AG20443 (cell line): ENCODE results near the gene PCDH7.

ENCODE experiments used
- DNase-seq: peaks from one replicate; pipeline ENCODE4 v3.0.0; 2012; ENCODE audit warnings: low spot score, mixed read lengths

Gene PCDH7

GRCh38 chr4:30727409-30727808 lies 7.2 kb downstream of the PCDH7 start:
- DNase-seq, result no peak

DNA sequence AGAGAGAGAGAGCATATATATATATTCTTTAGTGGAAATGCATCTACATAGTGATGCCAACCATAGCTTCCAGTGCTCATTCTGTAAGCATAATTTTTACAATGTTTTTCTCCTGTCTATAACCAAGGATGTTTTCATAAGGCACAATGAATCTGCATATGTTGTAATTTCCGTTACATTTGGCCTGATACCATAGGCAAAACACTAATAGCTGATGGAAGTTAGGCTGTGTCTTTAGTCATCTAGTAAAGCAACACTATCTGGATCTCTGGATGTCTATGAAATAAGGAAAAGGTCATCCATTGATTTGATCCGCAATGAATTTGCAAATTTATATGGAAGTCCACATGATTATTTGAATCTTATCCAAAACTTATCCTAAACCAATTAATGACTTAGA lies 8.1 kb downstream of the PCDH7 start:
- no peak for DNase-seq

- no peak for DNase-seq
These were observed 23.7 kb downstream of the PCDH7 start for GRCh38 chr4:30743897-30744296.

GRCh38 chr4:30744386-30744785 lies 24.2 kb downstream of the PCDH7 start:
- no peak for DNase-seq

DNA sequence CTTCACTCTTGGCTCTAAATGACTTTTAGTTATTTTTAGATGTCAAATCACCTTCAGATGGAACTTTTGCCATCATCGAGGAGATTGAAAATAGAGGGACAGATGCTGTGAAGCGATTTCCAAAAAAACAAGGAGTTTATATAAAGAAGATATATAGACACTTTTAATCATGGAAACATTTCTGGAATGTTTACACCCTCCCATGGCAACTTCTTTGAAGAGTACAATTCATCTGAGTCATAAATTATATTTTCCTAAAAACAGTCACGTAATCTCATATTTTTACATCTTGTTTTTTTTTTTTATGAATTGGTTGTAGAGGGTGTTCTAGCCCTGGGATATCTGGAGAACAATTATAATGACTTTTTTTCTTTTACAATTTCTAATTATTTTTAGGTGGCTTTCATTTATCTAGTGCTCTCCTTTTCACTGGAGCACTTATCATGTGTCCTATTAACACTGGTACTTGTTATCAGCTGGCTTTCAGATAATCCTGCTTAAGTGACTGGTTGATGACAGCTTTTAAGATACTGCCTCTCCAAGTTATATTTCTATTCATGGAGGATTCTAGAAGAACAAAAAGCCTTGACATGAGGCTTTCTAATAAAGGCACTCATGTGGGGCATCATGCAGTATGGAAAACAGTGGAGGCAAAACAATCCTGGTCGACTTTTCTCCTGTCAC lies 24.9 kb downstream of the PCDH7 start:
- DNase-seq, result no peak

GRCh38 chr4:30746735-30747134 lies 26.6 kb downstream of the PCDH7 start:
- DNase-seq, result no peak

DNA sequence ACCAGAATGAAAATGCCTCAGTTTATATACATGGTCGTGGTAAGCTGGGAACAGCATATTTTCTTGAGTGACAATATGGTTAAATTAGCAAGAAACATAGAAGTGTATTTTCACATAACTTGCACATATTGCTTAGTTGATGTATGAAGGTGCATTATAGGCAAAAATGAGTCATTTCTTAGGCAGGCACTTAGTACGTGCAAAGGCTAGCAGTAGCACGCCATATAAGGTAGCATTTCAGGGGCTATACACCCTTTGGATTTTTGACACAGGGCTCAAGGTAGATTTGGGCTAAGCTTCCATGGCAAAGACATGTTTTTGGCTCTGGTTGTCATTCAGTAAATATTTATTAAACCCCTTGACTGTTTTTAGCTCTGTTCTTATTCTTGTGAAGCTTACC lies 33.1 kb downstream of the PCDH7 start:
- DNase-seq, result no peak

GRCh38 chr4:30754021-30754420 lies 33.9 kb downstream of the PCDH7 start:
- DNase-seq, result no peak

DNA sequence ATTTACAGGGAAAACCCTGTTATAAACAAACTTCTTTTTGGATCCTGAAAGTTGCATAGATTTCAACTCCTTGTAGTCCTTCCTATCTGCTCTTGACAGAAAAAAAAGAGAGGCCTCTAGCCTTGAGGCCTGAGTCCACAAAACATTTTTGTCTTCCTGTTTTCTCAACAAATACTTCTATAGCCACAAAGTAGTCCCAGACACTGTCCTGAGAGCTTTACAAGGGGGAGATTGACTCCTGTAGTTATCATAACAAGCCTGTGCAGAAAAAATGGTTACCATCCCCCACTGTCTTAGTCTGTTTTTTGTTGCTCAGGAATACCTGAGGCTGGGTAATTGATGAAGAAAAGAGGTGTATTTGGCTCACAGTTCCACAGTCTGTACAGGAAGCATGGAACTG lies 35.2 kb downstream of the PCDH7 start:
- no peak for DNase-seq

DNA sequence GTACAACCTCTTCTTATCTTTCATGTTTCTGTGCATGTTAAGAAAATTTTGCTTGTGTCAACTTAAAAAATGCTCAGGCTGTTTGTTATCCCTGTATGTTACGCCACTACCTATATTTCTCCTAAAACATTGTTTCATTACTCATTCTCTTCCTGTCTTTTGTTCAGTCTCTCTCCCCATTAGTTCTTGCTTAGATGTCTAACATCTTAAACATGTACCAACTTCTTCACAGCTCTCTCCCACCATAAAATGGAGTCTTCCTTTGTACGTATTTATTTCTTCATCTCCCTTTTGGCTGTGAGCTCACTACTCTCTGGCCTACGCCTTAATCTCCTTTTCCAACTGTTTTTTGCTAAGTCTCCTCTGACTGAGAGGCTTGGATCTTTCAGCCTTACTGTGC lies 36.4 kb downstream of the PCDH7 start:
- no peak for DNase-seq

DNA sequence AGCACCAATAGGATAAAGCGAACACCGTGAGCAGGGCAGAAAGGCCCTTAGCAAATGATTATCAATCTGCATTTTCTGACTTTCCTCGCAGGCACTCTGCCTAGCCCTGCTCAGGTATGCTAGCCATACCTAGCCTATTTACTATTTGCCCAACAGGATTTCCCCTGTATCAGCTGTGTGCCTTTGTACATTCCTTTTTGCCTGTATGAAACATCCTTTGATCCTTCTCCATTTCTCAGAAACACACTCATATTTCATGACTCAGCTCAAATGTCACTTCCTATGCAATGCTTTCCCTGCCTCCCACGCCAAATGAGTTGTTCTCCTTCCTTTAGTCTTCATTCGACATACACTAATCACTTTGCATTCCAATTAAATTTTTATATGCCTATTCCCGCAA lies 37.2 kb downstream of the PCDH7 start:
- peak; percentile 45 for DNase-seq

DNA sequence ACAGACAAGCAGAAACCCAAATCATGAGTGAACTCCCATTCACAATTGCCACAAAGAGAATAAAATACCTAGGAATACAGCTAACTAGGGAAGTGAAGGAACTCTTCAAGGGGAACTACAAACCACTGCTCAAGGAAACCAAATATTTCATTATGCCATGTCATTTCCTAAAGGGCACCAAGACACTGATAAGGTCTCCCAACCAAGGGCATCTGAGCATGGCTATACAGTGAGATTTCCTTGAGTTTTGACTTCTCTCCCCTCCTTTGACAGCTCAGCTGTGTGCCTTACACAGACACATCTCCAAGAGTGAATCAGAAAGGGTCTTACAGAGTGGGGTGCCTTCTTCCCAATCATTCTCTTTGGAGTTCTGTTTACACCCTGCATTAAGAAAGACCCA lies 40.4 kb downstream of the PCDH7 start:
- no peak for DNase-seq

DNA sequence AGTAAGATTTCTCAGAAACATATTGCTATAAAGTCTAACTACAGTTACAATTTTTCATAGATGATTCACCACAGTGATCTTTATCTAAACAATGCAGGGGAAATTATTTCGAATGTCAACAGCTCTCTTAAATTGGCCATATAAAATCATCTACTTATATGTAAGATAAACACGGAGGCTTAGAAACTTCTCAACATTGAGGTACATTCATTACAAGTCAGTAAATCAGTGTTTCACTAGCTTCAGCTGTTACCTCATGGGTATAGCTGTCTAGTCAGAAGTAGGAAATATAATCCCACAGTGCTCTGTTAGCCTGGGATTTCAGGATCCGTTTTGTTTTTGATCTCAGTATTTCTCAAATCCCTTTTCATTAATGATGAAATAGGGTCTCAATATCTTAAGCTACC lies 43.2 kb downstream of the PCDH7 start:
- DNase-seq, result no peak

DNA sequence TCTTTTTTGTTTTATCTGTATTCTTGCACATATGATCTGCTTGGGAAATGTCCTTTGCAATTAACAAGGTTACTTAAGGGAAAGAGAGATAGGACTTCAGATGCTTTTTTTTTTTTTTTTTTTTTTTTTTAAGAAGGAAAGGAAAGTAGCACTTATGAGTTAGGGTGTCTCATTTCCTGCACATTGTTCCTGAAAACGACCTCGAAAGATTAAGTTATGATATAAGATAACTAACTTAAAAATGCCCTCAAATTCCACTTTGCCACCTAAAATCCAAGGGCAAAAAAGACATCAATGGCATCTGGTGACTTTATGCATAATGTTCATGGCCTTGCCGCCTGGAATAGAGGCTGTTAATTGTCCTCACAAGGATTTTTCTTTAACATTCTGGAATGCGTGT lies 44.9 kb downstream of the PCDH7 start:
- no peak for DNase-seq

DNA sequence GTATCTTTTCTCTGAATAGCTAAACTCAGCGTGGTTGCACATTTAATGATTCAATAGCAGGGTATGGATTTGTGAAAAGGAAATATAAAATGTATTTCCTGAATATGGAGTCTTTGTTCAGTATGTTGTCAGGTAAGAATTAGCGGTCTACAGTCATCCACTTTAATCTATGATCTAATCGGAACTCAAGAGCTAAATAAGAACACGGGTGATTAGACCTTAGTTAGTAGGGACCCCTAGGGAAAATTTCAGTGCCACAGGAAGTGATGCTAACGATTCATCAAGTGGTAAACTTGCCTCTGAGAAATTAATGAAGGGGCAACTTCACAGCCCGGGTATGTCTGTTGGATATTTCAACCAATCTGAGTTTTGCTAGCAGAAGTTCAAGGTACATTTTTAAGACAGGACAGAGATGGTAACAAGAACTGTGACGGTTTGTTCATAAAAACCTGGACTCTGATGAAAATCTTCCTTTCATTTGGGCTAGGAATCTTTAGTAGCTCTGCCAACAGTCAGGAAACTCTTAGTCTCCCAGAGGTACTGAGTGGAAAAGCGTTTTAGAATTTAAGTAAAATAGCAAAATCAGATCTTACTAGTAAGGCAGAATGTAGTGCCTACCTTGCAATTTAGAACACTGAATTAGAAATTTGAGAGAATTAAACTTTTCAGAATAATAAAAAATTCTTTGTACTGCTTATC lies 47.1 kb downstream of the PCDH7 start:
- DNase-seq, result no peak

- DNase-seq, result no peak
These were observed 48.1 kb downstream of the PCDH7 start for GRCh38 chr4:30768277-30768676.

DNA sequence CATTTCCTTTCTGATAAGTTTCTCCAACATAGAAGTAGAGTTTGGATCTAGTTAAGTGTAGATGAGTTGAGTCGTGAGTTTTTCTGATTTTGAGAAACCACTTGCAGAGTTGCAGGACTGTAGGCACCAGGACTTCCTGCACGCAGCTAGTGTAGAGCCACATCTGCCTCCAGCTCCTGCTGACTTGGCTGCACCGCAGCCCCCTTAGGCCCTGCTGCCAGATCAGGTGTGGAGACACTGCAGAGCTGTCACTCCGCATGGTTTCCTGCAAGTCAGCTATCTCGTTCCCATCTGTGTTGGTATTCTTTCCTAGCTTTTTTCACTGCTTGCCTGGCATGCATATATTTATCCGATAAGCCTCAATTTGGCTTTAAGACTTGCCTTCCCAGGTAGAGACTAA lies 48.9 kb downstream of the PCDH7 start:
- DNase-seq, result no peak

- DNase-seq, result peak; percentile 8
These were observed 49.9 kb downstream of the PCDH7 start for GRCh38 chr4:30770049-30770549.

DNA sequence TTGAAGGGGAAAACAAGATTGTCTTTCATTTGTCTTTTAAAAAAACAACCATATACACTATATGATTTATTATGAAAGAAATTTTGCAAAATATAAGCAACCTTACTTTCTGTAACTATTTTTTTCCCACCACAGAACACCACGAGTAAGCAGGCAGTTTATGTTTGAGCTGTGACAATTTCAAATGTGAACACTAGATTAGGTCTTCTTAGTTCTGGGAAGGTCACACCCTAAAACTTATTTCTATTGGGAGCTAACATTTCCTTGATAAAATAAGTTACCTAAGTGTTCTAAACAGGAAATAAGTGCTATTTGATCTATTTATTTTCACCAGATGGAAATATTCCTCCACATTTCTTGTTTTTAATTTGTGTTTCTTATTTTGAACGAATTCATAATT lies 50.6 kb downstream of the PCDH7 start:
- DNase-seq, result no peak

GRCh38 chr4:30776451-30776850 lies 56.3 kb downstream of the PCDH7 start:
- no peak for DNase-seq

GRCh38 chr4:30776921-30777415 lies 56.8 kb downstream of the PCDH7 start:
- DNase-seq, result no peak
